DOHH2 (cell line): Measurements from ENCODE around the gene KIF23.
A peak's percentile ranks its signal among the peaks of the same experiment; 100 is the strongest.

Source experiments
- H3F3A ChIP-seq: fragments of 200-600 bp; sonication (generic), shearing (Covaris generic); 2 replicates; pipeline ENCODE4 v1.6.0; 2016; ENCODE audit warnings: antibody characterized with exemption, mild to moderate bottlenecking; ENCODE audit not compliant: control insufficient read depth, insufficient read depth
- H3K27ac ChIP-seq: fragments of 200-600 bp; sonication (generic); 2 replicates; pipeline ENCODE4 v1.5.1; 2014; ENCODE audit warnings: low read depth, mild to moderate bottlenecking, low read length, moderate library complexity
- H3K27me3 ChIP-seq: fragments of 200-600 bp; sonication (generic); 2 replicates; pipeline ENCODE4 v1.6.1; 2014; ENCODE audit warnings: mild to moderate bottlenecking, low read length, mixed read lengths; ENCODE audit not compliant: control insufficient read depth
- H3K36me3 ChIP-seq: fragments of 200-600 bp; sonication (generic); 2 replicates; pipeline ENCODE4 v1.6.1; 2014; ENCODE audit warnings: mild to moderate bottlenecking, low read length, moderate library complexity, mixed read lengths; ENCODE audit not compliant: control insufficient read depth
- H3K4me1 ChIP-seq: fragments of 200-600 bp; sonication (generic); 2 replicates; pipeline ENCODE4 v1.6.1; 2014; ENCODE audit warnings: mild to moderate bottlenecking, low read length, mixed read lengths; ENCODE audit not compliant: control insufficient read depth
- H3K4me2 ChIP-seq: fragments of 200-600 bp; sonication (generic); 2 replicates; pipeline ENCODE4 v1.6.0; 2014; ENCODE audit warnings: mild to moderate bottlenecking, low read length, moderate library complexity
- H3K4me3 ChIP-seq: fragments of 200-600 bp; sonication (generic); 2 replicates; pipeline ENCODE4 v1.5.1; 2014; ENCODE audit warnings: mild to moderate bottlenecking, low read length, mixed read lengths
- H3K79me2 ChIP-seq: fragments of 200-600 bp; sonication (generic); 2 replicates; pipeline ENCODE4 v1.6.1; 2014; ENCODE audit warnings: mild to moderate bottlenecking, low read length, mixed read lengths; ENCODE audit not compliant: control insufficient read depth
- H3K9me2 ChIP-seq: fragments of 200-600 bp; sonication (generic); replicated peaks from 2 replicates; pipeline ENCODE4 v1.6.1; 2014; ENCODE audit warnings: mild to moderate bottlenecking, low read length, mixed read lengths; ENCODE audit not compliant: control insufficient read depth
- H3K9me3 ChIP-seq: fragments of 200-600 bp; sonication (generic); 2 replicates; pipeline ENCODE4 v1.6.1; 2014; ENCODE audit warnings: antibody characterized with exemption, low read length, mixed read lengths; ENCODE audit not compliant: control insufficient read depth, insufficient read depth
- H4K20me1 ChIP-seq: fragments of 200-600 bp; sonication (generic); 2 replicates; pipeline ENCODE4 v1.6.0; 2014; ENCODE audit warnings: low read depth, mild to moderate bottlenecking, antibody characterized with exemption, low read length, moderate library complexity; ENCODE audit not compliant: control insufficient read depth, insufficient read depth
- EZH2phosphoT487 ChIP-seq: fragments of 200-600 bp; sonication (generic); IDR thresholded peaks from 2 replicates; pipeline ENCODE4 v1.6.1; 2017; ENCODE audit warnings: borderline replicate concordance, mild to moderate bottlenecking, antibody characterized with exemption, low read length, moderate library complexity, mixed read lengths
- TF ChIP-seq, protein P1 (sequence below): fragments of 200-600 bp; sonication (generic); IDR thresholded peaks from one replicate; pipeline ENCODE4 v1.5.1; 2014; ENCODE audit warnings: antibody characterized with exemption, mild to moderate bottlenecking, low read depth, low read length; ENCODE audit not compliant: poor library complexity, severe bottlenecking

KIF23 gene

DNA sequence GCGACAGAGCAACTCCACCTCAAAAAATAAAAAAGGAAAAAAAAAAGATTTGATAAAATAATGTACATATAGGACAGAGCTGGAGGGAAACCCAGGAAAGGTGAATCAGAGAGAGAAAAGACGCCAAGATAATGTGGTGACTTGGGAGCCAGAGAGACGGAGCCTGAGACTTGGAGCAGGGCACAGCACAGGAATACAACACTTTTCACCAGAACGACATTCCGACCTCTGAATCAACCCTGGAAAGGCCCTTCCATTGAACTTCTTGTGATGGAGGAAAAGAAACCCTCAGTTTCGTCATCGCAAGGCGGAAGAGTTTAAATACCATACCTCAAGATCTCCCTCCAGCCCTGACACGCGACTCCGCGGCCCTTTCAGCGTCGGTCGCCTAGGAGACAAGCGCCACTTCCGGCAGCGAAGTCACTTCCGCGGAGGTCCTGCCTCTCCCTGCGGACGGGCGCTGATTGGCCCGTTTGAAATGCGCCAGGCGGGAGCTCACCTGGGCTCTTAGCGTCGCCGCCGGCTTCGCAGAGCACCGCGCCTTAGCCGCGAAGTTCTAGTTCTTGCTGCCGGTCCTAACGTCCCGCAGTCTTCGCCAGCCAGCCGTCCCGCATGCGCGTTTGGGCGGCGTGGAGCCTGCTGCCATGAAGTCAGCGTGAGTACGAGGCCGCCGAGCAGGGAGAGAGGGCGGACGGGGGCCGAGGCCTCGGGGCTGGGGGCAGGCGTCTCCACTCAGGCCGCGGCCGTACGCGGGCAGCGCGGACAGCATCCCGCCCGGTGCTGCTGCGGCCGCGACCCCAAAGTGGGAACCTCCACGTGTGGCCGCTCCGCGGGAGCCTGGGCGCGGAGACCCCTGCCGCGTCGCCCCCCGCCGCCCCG, at the start of gene KIF23:
TSS of gene KIF23 (plus strand) at position 528 of the 879 bp plus-strand sequence. CDS start at position 645, 117 bp downstream.
- peak within 1 kb of the TSS; percentile 94 for H3K4me3 ChIP-seq
- H3K27ac ChIP-seq: peak within 1 kb of the TSS; percentile 56
- no peaks in the 10 kb centered on the region for H3K27me3 ChIP-seq
- H3K9me2 ChIP-seq: no peaks in the 10 kb centered on the region
- no peaks in the 10 kb centered on the region for H3K9me3 ChIP-seq
- no peak for TF ChIP-seq EZH2phosphoT487
- TF ChIP-seq, protein P1, sequence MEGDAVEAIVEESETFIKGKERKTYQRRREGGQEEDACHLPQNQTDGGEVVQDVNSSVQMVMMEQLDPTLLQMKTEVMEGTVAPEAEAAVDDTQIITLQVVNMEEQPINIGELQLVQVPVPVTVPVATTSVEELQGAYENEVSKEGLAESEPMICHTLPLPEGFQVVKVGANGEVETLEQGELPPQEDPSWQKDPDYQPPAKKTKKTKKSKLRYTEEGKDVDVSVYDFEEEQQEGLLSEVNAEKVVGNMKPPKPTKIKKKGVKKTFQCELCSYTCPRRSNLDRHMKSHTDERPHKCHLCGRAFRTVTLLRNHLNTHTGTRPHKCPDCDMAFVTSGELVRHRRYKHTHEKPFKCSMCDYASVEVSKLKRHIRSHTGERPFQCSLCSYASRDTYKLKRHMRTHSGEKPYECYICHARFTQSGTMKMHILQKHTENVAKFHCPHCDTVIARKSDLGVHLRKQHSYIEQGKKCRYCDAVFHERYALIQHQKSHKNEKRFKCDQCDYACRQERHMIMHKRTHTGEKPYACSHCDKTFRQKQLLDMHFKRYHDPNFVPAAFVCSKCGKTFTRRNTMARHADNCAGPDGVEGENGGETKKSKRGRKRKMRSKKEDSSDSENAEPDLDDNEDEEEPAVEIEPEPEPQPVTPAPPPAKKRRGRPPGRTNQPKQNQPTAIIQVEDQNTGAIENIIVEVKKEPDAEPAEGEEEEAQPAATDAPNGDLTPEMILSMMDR: no peak
- peaks cover 19% of the 10 kb centered on the region for H3K4me1 ChIP-seq
- H3F3A ChIP-seq: no peaks in the 10 kb centered on the region
- H3K4me2 ChIP-seq: peak within 1 kb of the TSS; percentile 93
- H4K20me1 ChIP-seq: no peaks in the 10 kb centered on the region; the same call in 1 of the 2 replicates
- H3K36me3 ChIP-seq: peaks cover 38% of the 10 kb centered on the region
- peaks cover 45% of the 10 kb centered on the region for H3K79me2 ChIP-seq

DNA sequence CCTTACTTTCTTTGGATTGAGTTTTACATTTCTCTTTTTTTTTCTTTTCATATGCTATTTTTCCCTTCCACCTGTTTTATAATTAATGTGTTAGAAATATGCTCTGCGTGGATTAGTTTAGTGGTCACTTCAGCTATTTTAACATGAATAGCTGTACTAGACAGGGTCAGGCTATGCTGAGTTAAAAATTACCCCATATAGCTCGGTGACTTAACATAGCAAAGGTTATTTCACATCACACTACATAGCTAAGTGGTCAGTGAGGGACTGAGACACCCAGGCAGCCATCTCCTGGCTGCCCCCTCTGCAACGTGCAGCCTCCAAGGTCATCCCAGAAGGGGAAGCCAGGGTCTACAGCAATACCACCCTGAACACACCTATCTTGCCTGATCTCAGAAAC, 46.9 kb upstream of the KIF23 start:
- Histone ChIP-seq H3K36me3 (no peaks in the 10 kb centered on the region), H3F3A (no peaks in the 10 kb centered on the region), H3K4me2 (no peak overlapping the region), H3K79me2 (no peaks in the 10 kb centered on the region), H3K9me2 (no peaks in the 10 kb centered on the region), H4K20me1 (no peaks in the 10 kb centered on the region), H3K4me1 (no peaks in the 10 kb centered on the region), H3K27me3 (peaks cover 4% of the 10 kb centered on the region; the same call in 1 of the 2 replicates), H3K27ac (no peak overlapping the region), H3K4me3 (no peak overlapping the region), H3K9me3 (no peaks in the 10 kb centered on the region)
- TF ChIP-seq EZH2phosphoT487: no peak

DNA sequence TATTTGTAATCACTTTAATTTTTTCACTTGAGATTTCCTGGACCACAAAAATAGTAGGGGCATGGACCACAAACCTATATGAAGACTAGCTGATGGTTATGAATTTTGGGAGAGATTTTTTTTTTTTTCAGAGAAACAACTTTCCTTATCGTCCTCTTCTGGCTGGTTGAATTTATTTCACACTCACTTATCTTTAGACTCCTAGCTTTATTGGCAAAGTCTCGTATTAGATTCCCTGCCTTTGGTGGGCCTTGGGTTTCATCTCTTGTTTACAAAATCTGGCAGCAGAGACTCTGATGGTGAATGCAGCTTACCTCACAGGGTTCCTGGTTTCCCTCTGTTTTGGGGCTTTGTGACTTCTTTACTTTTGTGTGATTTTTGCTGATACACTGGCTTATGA, 44.5 kb upstream of the KIF23 start:
- Histone ChIP-seq H3K9me2 (no peaks in the 10 kb centered on the region), H3K27ac (no peak overlapping the region), H3K4me3 (no peak overlapping the region), H3F3A (no peaks in the 10 kb centered on the region), H3K4me2 (no peak overlapping the region), H3K9me3 (no peaks in the 10 kb centered on the region), H3K4me1 (no peaks in the 10 kb centered on the region), H3K79me2 (no peaks in the 10 kb centered on the region), H3K36me3 (no peaks in the 10 kb centered on the region), H4K20me1 (no peaks in the 10 kb centered on the region), H3K27me3 (peaks cover 12% of the 10 kb centered on the region)
- TF ChIP-seq, protein P1: no peak
- no peak for TF ChIP-seq EZH2phosphoT487

DNA sequence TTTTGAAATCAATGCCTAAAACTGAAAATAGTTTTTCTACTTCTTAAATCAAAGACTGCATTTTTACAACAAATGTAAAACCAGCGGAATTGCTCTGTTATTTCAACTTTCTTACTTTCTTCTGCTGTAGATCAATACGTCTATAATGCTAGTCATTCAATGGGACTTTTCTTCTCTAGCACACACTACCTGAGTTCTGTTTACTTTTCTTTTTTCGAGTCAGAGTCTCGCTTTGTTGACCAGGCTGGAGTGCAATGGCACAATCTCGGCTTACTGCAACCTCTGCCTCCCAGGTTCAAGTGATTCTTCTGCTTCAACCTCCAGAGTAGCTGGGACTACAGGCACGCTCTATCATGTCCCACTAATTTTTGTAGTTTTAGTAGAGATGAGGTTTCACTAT, 40.7 kb upstream of the KIF23 start:
- H4K20me1 ChIP-seq: no peaks in the 10 kb centered on the region
- H3K9me2 ChIP-seq: no peaks in the 10 kb centered on the region
- TF ChIP-seq, protein P1: no peak
- TF ChIP-seq EZH2phosphoT487: no peak
- no peaks in the 10 kb centered on the region for H3K9me3 ChIP-seq
- peaks cover 18% of the 10 kb centered on the region for H3K27me3 ChIP-seq
- H3K36me3 ChIP-seq: no peaks in the 10 kb centered on the region
- H3F3A ChIP-seq: no peaks in the 10 kb centered on the region
- no peak overlapping the region for H3K4me2 ChIP-seq
- H3K79me2 ChIP-seq: no peaks in the 10 kb centered on the region
- H3K4me3 ChIP-seq: no peak overlapping the region
- no peak overlapping the region for H3K27ac ChIP-seq
- no peaks in the 10 kb centered on the region for H3K4me1 ChIP-seq
